ENCODE results near the gene LAPTM4A.
A peak's percentile ranks its signal among the peaks of the same experiment; 100 is the strongest.
"Not testable (repeated sequence)": the region's sequence is repeated elsewhere in the genome, so short reads cannot be mapped to it uniquely, and the experiment has no call there.

The LAPTM4A gene

DNA sequence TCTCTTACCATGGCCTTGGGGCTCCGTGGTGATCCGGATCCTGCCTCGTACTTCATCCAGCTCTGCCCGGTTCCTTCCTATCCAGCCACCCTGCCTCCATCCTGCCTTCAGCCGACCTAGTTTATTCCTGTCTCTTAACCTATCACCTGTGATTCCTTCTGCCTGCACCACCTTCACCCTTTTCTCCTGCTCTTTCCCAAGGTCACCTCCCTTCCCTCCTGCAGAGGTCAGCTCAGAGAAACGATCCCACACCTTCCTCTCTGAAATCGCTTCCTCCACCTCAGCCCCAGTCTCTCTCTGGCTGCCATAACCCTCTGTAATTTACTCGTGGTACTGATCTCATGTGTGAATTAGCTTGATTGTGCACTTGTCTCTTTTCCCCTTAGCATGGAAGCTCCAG is 23.5 kb upstream of the LAPTM4A start:
- no peak for DNase-seq

DNA sequence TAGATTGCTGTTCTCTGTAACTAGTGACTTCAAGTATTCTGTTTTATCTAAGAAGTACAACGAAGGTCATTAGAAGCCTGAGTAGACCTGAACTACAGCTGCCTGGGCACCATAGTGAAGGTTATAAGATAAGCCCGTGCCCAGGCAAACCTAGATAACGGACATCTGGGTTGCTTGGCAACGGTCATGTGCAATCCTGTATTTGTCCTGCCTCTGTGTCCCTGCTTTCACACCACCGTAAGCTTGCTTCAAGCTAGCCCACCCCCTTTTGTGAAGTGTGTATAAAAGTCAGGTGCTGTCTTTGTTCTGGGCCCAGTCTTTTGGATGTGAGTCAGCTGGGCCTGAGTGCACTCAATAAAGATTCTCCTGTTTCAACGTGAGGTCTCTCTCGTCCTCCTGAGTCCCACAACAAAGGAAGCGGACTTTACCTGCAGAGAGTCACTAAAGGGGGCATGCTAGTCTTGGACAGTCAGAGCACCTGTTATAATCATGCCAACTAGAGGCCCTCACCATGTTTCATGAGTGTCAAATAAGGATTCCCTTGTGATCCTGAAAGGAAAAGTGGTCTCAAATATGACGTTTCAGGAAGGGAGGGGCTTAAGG is 22.7 kb upstream of the LAPTM4A start:
- DNase-seq, result not testable (repeated sequence)

DNA sequence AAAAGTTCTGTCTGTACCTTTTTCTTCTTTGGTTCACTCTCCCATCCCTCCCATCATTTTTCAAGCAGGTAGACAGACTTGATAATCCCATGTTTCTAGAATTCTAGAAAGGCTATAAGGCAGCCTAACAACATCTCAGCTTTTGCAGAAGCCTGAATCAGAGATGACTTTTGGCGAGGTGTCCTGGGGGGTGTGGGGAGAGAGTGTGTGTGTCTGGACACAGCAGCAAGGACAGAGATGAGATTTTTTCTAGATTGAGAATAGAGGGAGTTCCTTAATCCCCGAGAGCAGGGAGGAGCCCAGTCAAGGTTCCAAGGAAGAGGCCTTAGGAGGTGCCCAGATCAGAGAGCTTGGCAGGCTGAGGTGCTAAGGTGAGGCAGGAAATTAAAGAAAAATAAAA is 22.0 kb upstream of the LAPTM4A start:
- no peak for DNase-seq

DNA sequence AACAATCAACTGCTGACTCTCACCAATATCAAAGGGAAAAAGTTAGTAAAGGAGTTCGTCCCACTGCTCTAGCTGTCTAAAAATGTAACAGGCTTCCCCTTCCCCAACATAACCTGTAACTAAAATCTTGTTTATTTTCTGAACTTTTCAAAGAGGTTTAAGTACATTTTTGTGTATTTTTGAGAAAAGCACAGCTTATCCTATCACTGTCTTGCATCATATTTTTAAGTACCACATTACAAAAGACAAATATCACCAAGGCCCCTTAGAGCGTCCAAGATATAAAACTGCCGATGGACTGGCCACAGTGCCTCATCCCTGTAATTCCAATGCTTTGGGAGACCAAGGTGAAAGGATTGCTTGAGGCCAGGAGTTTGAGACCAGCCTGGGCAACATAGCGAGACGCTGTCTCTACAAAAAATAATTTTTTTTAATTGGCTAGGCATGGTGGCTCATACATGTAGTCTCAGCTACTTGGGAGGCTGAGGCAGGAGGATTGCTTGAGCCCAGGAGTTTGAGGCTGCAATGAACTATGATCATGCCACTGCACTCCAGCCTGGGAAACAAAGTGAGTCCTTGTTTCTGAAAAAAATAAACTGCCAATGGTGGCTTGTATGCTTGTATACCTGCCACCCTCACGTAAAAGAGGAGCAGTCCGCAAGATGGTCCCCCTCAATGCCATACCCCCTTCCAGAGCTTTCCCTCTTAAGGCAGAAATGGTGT is 21.2 kb upstream of the LAPTM4A start:
- DNase-seq, result no peak

DNA sequence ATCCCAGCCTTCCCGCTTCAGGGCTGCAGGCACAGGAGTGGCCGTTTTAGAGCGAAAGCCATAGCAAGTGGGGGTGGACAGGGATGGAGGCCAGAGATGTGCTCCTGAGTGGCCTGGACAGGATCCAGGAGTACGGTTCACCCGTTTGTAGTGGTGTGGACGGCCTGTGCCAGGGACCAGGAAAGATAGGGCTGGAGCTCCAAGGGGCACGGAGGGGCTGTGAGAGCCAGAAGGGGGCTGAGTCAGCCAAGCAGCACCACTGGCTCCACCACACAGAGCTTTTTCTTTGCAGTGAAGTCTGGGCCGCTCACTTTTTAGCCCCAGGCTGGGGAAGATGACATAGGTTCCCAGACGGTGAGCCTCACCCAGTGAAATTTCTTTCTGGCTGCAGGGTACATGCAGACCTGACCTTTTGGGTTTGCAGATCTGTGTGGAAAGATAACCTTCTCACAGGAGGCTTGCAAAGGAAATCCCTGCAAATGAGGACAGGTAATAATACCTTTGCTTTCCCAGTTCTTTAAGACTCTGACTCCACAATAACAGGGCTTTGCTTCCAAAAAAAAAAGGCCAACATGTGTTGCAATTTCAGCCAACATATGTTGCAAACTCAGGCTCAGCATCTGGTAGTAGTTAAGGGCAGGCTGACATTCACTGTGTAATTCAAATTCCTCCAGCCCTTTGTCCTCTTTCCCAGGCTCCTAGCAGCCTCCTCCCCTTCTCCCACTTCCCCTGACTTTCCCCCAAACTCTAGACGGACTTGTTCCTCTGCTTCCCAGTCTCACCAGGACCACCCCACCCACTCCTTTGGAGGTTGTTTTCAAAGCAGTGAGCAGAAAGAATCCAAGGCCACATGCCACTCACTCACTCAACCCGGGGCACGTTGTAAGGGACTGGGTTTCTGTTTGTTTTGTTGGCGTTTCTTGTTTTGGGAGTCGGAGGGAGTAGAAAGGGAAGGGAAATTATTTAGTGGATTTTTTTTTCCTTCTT is 20.3 kb upstream of the LAPTM4A start:
- peak in 1 of 2 experiments; percentile 63 for DNase-seq

DNA sequence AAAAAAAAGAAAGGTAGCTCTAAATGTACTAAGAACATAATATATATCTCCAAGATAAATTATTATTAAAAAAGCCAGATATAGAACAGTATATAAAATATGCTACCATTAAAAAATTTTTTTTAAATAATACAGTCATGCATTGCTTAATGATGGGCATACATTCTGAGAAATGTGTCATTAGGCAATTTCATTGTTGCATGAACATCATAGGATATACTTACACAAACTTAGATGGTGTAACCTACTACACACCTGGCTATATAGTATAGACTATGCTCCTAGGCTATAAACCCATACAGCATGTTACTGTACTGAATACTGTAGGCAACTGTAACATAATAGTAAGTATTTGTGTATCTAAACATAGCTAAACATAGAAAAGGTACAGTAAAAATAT is 18.3 kb upstream of the LAPTM4A start:
- DNase-seq, result no peak

DNA sequence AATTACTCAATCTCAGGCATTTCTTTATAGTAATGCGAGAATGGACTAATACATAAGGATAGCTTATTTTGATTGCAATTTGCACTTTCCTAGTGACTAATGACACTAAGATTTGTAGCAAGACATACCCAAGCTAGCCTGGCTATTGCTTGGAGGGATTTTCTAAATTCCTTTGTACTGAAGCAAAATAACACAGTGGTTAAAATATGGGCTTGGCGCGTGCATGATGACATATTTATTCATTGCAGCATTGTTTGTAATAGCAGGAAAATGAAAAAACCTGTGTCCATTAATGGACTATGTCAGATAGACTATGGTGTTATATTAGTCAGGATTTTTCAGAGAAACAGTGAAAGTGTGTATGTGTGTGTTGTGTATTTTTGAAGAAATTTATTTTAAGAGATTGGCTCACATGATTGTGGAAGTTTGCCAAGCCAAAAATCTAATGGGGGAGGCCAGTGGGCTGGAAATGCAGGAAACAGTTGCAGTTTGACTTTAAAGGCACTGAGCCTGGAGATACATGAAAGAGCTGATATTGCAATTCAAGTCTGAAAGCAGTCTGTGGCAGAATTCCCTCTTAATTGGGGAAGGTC is 16.7 kb upstream of the LAPTM4A start:
- peak in 1 of 2 experiments; percentile 62 for DNase-seq

DNA sequence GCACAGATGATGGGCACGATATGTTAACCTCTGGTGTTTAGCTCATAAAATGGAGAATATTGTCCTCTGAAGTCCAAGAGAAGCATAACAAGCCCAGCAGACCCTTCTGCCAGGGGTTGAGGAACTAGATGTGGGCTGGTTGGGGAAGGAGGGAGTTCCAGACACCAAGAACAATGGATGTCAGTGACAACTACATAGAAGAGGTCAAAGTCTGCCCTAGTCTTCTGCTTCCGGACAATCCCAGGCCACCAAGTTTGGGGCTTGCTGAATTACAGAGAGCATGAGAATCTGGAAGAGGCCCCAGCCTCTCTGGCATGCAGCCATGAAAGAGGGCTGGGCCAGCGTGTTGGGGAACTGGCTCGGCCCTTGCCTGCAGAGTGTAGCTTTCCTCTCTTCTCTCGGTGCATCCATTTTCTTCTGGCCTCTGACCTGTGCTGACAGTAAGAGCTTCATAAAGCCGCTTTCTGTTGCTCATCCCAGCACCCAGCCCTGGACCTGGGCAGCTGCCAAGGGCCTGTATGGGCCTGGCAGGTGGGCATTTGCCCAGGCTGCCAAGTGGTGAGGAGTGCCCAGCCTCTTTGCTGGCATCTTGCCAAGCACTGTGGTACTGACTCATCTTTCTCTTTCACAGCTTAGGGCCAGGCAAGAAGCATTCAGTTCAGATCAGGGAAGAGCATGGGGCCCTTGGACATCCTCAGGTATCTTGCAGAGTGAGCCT is 14.6 kb upstream of the LAPTM4A start:
- peak; percentile 90 to 98 for DNase-seq

DNA sequence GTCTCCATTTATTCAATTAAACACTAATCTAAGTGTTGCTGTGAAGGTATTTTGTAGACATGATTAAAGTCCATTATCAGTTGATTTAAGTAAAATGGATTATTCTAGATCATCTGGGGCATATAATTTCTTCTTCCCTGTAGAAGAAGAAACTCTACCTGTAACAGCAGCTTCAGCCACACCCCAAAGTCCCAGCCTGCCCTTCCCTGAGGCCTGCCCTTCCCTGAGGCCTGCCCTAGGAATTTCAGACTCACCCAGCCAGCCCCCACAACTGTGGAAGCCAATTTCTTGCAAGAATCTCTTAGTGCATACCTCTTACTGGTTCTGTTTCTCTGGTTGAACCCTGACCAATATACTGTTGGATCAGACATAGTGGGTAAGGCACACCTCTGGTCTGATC is 13.4 kb upstream of the LAPTM4A start:
- no peak for DNase-seq

DNA sequence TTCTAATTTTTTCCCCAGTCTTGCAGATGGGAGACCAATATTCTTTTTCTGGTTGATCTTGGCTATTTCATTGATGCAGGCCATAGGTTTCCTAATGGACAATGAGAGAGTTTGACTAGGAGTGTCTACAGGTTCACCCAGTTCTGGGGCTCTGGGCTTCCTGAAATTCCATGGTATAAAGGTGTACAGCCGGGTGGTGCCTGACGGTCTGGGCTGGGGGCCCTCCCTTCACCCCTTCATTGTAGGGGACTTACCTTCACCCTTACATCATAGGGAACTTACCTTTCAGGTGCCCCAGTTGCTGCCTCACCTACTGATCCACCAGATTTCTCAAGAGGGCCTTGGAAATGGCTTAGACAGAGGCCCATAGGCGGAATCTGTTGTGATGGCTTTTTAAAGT is 13.0 kb upstream of the LAPTM4A start:
- no peak for DNase-seq

DNA sequence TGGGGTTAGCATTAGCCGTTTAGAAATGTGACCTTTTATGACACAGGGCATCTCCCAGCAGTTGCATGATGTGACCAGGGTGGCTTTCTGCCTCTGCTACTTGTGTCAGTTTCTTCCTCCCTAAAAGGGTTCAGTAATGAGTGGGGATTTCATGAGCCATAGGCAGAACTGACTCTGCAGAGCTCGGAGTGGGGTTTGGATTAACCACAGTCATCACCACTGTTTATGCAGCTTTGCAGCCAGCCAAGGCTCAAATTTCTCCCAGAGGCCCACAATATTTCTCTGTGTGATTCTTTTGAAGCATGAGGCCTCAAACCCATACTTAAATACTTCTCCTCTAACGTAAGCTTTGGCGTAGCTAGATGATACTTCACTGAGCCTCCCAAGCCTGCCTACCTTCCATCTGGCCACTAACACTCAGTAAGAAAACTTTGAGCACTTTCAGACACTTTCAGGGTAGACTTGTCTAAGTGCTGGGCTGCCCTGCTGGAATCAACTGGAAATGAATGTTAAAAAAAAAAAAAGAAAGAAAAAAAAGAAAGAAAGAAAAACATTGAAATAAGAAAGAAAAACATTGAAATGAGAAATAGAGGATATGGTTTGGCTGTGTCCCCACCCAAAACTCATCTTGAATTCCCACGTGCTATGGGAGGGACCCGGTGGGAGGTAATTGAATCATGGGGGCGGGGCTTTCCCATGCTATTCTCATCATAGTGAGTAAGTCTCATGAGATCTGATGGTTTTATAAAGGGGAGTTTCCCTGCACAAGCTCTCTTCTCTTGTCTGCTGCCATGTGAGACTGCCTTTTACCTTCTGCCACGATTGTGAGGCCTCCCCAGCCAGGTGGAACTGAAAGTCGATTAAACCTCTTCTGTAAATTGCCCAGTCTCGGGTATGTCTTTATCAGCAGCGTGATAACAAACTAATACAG is 11.5 kb upstream of the LAPTM4A start:
- DNase-seq, result no peak

DNA sequence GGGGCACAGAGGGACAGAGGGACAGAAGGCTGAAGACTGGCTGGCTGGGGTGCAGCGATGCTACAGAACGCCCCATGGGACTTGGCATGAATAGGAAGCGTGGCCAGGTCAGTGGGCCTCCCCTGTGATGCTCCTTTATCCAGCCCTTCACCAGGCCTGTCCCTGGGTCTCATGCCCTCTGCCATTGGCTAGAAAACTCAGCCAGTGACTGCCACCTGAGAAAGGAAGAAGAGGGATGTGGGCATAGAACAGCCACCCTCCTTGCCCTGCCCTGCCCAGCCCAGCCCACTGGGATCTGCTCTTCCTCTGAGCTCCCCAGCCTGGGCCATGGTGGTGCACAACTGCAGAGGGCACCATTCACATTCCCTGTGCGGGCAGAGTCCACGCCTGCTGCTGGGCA is 10.5 kb upstream of the LAPTM4A start:
- no peak for DNase-seq

DNA sequence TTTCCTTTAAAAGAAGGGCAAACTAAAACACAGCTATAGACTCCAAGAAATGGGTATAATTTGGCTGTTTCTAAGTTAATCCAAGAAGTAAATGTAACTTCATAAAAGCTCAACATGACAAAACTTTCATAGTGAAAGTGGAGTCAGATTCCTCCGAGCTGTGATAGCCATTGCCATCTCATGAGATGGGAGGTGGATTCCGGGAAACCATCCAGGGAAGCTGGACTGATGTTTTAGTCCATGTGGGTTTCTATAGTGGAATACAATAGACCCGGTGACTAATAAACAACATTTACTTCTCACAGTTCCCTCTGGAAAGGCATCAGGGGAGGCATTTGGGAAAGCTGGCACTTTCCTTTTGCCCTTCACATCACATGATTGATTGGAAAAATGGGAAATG is 10.0 kb upstream of the LAPTM4A start:
- DNase-seq, result no peak

DNA sequence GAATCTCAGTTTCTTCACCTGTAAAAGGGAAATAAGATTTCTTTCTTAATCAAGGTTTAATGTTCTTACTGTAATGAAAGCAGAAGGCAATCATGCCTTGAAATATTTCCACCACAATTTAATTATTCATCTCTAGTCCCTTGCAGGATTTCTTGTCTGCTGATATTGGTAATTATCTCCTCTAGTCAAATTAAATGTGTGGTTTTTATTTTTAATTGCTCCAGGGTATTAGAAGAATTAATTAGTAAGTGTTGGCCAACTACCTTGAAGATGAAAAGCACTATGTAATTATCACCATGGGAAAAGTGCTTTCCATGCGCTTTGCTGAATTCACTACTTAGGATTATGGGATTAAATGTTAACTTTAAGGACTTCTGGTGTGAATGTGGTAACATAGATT is 8.7 kb upstream of the LAPTM4A start:
- DNase-seq, result no peak

DNA sequence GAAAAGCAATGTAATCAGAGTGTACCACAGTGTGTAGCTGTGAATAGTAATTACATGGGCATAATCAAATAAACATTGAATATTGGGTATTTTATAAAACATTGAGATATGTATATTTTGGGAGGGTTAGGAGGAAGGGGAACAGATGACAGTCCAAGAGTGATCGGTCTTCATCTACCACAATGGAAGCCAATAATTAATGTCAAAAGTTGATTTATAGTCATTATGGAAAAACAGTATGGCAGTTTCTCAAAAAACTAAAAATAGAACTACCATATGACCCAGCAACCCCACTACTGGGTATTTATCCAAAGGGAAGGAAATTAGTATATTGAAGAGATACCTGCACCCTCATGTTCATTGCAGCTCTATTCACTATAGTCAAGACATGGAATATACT is 5.8 kb upstream of the LAPTM4A start:
- no peak for DNase-seq

DNA sequence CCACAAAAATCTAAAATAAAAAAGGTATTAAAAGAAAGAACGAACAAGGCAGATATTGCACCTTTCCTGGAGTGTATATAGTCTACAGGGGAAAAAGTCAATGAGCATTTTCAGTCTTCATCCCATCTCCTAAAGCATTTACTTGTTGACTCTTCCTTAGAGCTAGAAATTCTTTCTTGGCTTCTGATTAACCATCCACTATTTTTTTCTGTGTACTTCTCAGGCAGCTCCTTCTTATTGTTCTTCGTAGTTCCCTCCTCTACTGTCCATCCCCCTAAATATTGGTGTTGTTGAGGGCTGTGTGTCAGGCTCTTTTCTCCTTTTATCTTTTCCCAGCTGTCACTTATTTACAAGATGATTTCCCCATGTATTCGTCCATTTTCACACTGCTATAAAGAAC is 3.5 kb upstream of the LAPTM4A start:
- DNase-seq, result no peak

DNA sequence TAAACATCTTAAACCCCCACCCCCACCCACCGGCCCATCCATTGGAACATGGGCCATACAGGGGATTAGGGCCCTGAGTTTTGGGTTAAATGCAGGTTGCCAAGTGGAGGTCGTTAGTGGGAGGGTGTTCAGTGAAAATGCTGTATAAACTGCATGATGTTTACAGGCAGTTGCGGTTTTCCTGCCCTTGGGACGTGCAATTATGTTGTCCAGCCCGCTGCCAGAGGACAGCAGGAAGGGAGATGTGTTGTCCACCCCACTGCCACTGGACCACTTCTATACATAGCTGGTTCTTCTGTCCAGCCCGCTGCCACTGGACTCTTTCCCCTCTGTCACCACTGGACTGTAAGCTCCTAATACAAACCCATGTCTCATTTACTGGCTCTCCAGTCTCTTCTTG is 2.7 kb upstream of the LAPTM4A start:
- DNase-seq, result no peak

DNA sequence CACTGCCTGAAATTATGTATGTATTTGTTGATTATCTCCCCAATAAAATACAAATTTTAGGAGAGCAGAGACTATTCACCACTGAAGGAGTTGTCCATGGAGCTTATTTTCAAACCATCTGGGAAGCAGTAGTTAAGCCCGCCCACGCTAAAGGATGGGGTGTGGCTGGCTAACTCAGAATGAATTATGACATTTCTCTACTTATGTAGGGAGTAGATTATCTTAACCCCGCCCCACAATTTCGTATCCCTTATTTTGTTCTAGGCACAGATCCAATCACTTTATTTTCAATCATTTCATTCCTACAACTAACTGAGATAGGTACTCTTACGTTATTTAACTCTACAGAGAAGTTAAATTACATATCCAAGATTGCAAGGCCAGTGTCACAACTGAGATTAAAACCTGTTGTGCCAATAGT is 1.4 kb upstream of the LAPTM4A start:
- peak; percentile 54 to 59 for DNase-seq

DNA sequence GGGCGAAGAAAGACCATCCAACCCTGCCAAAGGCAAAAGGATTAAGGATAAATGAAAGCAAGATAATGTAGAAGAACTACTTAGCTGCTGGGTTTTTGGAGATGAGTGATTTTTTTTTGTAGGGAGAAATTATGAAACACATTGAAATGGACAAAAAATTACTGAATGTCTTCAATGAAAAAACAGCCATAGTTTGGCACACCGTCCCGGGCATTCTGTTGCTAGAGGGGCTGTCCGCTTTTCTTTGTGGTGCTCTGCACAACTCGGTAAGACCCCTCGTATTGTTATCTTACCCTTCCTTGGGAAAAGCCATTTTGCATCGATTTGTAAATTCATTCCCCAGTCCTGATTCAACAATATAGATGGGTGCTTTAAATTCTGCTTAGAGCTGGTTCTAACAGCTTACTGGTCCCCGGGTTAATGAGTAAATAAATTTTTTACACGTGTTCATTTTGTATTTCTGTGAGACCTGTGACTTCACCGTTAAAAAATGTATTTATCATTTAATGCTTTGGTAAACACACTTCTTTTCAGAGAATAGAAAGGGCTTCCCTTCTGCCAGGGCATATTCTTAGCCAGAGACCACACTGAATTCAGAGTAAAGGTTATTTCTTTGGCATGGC is 912 bp upstream of the LAPTM4A start:
- DNase-seq, result no peak

DNA sequence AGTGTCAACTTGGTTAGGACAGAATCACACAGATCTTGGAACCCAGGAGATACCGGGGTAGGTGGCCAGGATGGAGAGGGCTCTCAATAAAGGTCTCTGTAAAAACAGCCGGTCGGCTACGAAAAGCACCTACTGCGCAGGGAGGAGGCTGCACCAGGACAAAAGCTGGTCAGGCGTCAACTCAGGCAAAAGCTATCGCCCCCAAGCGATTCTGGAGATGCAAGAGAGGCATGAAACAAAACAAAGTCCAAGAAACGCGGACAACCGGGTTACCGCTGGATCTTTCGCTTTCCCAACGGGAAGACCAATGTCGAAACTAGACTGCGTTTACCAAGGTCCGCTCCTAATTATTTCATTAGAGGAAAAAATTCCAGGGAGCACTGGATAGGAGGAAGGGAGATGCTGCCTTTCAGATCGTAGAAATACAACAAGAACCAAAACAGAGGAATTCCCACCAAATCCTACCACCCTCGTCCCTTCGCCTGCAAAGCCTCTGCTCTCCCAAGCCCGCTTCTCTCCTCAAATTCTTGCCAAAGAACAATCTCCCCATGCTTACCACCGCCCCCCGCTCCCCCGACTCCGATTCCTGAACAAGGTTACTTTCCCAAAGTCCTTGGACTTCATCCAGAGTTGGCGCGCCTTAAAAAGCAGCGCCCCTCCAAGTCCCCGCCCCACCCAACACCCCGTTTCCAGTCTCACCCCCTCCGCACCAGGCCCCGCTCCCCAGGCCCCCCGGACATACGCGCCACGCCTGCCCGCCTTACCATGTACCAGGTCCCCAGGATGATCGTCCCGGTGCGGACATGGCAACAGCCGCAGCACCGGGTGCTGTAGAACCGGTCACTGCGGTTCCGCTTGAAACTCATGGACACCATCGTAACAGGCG is 539 bp downstream of the LAPTM4A start:
- DNase-seq, result no peak
